ENCODE data around the gene ATXN3.

- TF ChIP-seq CTCF (IDR thresholded peaks at IDR 0.05) (no peak), POLR2A (IDR thresholded peaks at IDR 0.05) (no peak)
Measured at GRCh38 chr14:92103363-92103989, 2.9 kb downstream of the ATXN3 start.
